Astrocyte of the spinal cord (primary cell): Measurements from ENCODE around the gene TGFBR3L.
A peak's percentile ranks its signal among the peaks of the same experiment; 100 is the strongest.
"Not testable (repeated sequence)": the region's sequence is repeated elsewhere in the genome, so short reads cannot be mapped to it uniquely, and the experiment has no call there.

Source experiments
- DNase-seq: peaks from one replicate; pipeline ENCODE4 v3.0.0; 2011; ENCODE audit warnings: low read depth, low spot score
- H3K4me3 ChIP-seq: 2 replicates; pipeline ENCODE4 v1.5.1; 2011; ENCODE audit warnings: low read depth, mild to moderate bottlenecking, low read length, moderate library complexity
- in situ Hi-C: cut with HindIII; loops from 2 replicates; pipeline ENCODE4 v1.10.0; 2017; ENCODE audit warnings: low sequenced_read_pairs
- TF ChIP-seq, protein P1 (sequence below): IDR thresholded peaks from 2 replicates; pipeline ENCODE4 v1.5.1; 2012; ENCODE audit warnings: low read depth, mild to moderate bottlenecking, low read length, inconsistent platforms

Gene TGFBR3L

GRCh38 chr19:7914099-7914498 lies 531 bp upstream of the TGFBR3L start:
- TF ChIP-seq, protein P1, sequence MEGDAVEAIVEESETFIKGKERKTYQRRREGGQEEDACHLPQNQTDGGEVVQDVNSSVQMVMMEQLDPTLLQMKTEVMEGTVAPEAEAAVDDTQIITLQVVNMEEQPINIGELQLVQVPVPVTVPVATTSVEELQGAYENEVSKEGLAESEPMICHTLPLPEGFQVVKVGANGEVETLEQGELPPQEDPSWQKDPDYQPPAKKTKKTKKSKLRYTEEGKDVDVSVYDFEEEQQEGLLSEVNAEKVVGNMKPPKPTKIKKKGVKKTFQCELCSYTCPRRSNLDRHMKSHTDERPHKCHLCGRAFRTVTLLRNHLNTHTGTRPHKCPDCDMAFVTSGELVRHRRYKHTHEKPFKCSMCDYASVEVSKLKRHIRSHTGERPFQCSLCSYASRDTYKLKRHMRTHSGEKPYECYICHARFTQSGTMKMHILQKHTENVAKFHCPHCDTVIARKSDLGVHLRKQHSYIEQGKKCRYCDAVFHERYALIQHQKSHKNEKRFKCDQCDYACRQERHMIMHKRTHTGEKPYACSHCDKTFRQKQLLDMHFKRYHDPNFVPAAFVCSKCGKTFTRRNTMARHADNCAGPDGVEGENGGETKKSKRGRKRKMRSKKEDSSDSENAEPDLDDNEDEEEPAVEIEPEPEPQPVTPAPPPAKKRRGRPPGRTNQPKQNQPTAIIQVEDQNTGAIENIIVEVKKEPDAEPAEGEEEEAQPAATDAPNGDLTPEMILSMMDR: no peak
- no peak overlapping the region for H3K4me3 ChIP-seq
- no peak for DNase-seq
- in situ Hi-C loops: no loop called here

DNA sequence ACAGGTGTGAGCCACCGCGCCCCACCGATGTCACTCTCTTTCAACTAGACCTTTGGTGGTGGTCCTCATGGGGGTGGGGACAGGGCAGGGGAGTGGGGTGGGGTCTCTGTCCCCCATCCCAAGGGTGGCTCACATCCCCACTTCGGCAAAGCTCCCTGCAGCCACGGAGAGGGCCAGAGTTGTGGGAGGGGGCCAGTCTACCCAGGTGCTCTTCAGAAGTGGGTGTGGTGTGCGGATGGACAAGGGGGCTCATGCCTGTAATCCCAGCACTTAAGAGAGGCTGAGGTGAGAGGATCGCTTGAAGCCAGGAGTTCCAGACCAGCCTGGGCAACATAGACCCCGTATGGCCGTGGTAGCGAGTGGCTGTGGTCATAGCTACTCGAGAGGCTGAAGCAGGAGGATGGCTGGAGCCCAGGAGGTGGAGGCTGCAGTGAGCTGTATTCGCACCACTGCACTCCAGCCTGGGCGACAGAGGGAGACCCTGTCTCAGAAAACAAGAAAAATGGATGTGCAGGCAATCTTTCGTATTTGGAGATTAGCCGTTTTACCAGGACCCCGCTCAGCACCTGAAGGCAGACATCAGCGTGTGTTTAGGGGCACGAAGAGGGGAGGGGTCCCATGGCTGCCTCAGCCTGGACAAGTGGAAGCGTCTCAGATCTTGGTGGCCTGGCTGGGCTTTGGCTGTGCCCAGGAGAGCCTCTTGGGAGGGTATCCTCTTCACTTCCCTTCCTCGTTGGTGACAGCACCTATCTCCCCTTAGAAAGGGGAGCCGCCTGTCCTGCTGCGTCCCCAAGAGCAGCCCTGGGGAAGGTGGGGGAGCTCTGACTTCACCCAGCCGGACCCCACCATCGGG lies 846 bp downstream of the TGFBR3L start:
- TF ChIP-seq, protein P1: no peak

DNA sequence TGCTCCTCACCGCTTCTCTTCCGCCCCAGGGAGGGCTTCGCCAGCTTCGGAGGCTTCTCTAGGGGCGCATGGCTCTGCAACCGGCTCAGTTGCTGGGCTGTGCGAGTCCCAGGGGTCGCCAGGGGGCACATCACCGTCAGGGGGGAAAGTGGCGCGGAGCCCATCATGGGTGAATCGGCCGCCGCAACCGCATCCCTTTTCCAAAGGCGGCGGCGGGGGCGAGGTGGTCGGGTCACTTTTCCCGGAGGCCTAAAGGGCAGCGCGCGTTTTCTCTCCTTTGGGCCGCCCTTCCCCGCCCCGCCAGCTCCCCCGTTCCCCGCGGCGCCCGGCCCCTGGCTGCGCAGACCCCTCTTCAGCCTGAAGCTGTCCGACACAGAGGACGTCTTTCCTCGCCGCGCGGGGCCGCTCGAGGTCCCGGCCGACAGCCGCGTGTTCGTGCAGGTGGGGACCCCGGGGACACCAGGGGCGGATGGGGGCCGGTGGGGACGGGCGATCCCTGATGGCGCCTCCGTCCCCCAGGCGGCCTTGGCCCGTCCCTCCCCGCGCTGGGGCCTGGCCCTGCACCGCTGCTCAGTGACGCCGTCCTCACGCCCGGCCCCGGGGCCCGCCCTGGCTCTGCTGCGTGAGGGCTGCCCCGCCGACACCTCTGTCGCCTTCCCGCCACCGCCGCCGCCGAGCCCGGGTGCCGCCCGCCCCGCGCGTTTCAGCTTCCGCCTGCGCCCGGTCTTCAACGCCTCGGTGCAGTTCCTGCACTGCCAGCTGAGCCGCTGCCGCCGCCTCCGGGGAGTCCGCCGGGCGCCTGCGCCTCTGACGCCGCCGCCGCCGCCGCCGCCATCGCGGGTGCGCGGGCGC lies 1.7 kb downstream of the TGFBR3L start:
- H3K4me3 ChIP-seq: no peak overlapping the region
- in situ Hi-C loops: no loop called here
- DNase-seq: no peak

More for the DNA sequence above, 846 bp downstream of the TGFBR3L start:
- H3K4me3 ChIP-seq: no peak overlapping the region
- in situ Hi-C loops: no loop called here
- no peak for DNase-seq

DNA sequence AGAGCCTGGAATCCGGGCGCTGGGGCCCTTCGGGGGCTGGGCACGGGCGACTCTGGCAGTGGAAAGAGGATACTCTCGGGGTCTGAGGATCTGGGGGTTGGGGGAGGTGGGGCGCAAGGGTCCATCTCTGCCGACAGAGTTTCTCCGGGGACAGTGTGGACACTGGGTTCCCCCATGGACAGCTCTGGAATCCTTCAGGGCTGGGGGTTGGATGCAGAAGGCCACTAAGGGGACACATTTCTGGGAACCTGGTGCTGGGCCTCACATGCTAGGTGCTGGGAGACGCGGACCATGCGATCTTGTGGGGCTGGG lies 2.3 kb downstream of the TGFBR3L start:
- in situ Hi-C loops: no loop called here
- H3K4me3 ChIP-seq: no peak overlapping the region
- DNase-seq: no peak
- TF ChIP-seq, protein P1: no peak

More for the DNA sequence above, 1.7 kb downstream of the TGFBR3L start:
- TF ChIP-seq, protein P1: no peak

DNA sequence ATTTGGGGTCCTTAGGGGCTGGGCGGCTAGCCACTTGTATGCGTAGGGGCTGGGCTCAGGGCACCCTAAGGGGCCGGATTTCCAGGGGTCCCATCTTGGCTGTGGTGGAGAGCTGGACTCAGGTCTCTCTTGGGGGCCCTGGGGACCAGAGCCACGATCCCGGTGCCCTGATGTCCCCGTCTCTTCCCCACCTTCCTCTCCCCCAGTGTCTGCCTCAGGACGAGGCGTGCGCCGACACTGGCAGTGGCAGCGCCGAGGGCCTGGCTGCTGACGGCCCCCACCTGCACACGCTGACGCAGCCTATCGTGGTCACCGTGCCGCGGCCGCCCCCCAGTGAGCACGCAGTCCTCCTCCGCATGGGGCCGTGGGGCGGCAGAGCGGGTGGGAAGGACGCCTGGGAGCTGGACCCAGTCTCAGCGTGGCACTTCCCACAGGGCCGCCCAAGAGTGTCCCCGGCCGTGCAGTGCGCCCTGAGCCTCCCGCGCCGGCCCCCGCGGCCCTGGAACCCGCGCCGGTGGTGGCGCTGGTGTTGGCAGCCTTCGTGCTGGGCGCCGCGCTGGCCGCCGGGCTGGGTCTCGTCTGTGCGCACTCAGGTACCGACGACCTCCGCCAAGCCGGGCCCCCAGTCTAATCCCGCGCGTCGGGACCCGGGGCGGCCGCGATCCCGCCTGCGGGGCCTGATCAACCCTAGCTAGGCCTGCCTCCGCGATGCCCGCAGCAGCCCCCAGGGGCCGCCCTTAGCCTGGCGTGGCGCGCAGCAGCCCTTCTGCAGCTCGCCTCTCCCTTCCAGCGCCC lies 2.8 kb downstream of the TGFBR3L start:
- no peak overlapping the region for H3K4me3 ChIP-seq
- DNase-seq: peak; percentile 40
- TF ChIP-seq, protein P1: peak; percentile 65
- in situ Hi-C loops: no loop called here

GRCh38 chr19:7918062-7918614 lies 3.5 kb downstream of the TGFBR3L start:
- H3K4me3 ChIP-seq, in situ Hi-C loops: not testable (repeated sequence)

More at GRCh38 chr19:7918062-7918614, 3.5 kb downstream of the TGFBR3L start:
- DNase-seq: not testable (repeated sequence)
